ENCODE data around the gene CCDC169.
A peak's percentile ranks its signal among the peaks of the same experiment; 100 is the strongest.
"Not testable (repeated sequence)": the region's sequence is repeated elsewhere in the genome, so short reads cannot be mapped to it uniquely, and the experiment has no call there.

Gene CCDC169

GRCh38 chr13:36313047-36313969 is 15.7 kb upstream of the CCDC169 start:
- no peaks in the 10 kb centered on the region for H3K4me1 ChIP-seq (ENCODE audit: insufficient read depth, insufficient read length)
- H3K27me3 ChIP-seq (ENCODE audit: insufficient read depth, insufficient read length) = no peaks in the 10 kb centered on the region
- H3K36me3 ChIP-seq (ENCODE audit: insufficient read depth, insufficient read length, low read length) = peaks cover 46% of the 10 kb centered on the region
- H3K4me3 ChIP-seq (ENCODE audit: insufficient read length, low read depth) = no peak overlapping the region
- peaks cover 8% of the 10 kb centered on the region; the same call in 1 of the 2 replicates for H3K9me3 ChIP-seq (ENCODE audit: insufficient read depth, low read length)
- DNase-seq (ENCODE audit: low read depth, low spot score) = no peak
- H3K9ac ChIP-seq (ENCODE audit: insufficient read length, low read depth) = no peak overlapping the region
- no peak for TF ChIP-seq ZNF274 (IDR thresholded peaks at IDR 0.05; ENCODE audit: low read depth, low read length)
- TF ChIP-seq YY1 (IDR thresholded peaks at IDR 0.05; ENCODE audit: insufficient read depth, insufficient read length) = no peak
- TF ChIP-seq SUZ12 (IDR thresholded peaks at IDR 0.05; ENCODE audit: extremely low read depth, insufficient read depth, insufficient read length) = no peak

- no peak for DNase-seq (ENCODE audit: low read depth, low spot score)
- TF ChIP-seq ZNF274 (IDR thresholded peaks at IDR 0.05; ENCODE audit: low read depth, low read length) (no peak), SUZ12 (IDR thresholded peaks at IDR 0.05; ENCODE audit: extremely low read depth, insufficient read depth, insufficient read length) (no peak), YY1 (IDR thresholded peaks at IDR 0.05; ENCODE audit: insufficient read depth, insufficient read length) (no peak)
- H3K36me3 ChIP-seq (ENCODE audit: insufficient read depth, insufficient read length, low read length) = peaks cover 43% of the 10 kb centered on the region
- no peaks in the 10 kb centered on the region for H3K27me3 ChIP-seq (ENCODE audit: insufficient read depth, insufficient read length)
- H3K4me1 ChIP-seq (ENCODE audit: insufficient read depth, insufficient read length) = no peaks in the 10 kb centered on the region
- peaks cover 3% of the 10 kb centered on the region; the same call in 1 of the 2 replicates for H3K9me3 ChIP-seq (ENCODE audit: insufficient read depth, low read length)
- no peak overlapping the region for H3K9ac ChIP-seq (ENCODE audit: insufficient read length, low read depth)
- no peak overlapping the region for H3K4me3 ChIP-seq (ENCODE audit: insufficient read length, low read depth)
Observed at GRCh38 chr13:36310417-36311108, 12.9 kb upstream of the CCDC169 start.

DNA sequence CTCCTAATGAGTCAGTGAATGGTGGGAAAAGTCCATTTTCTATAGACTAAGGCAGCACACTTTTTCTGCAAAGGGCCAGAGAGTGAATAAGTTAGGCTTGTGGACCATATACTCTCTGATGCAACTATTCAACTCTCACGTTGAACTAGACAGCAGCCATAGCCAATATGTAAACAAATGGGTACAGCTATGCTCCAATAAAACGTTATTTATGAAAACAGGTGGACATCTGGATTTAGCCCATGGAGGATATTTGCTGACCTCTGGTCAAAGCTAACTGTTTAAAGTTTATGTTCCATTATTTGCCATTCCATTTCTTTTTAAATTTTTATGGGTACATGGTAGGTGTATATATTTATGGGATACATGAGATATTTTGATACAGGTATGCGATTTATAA is 4.7 kb upstream of the CCDC169 start:
- Histone ChIP-seq H3K4me1 (ENCODE audit: insufficient read depth, insufficient read length) (no peaks in the 10 kb centered on the region), H3K9me3 (ENCODE audit: insufficient read depth, low read length) (peaks cover 29% of the 10 kb centered on the region; the same call in 1 of the 2 replicates), H3K36me3 (ENCODE audit: insufficient read depth, insufficient read length, low read length) (peaks cover 10% of the 10 kb centered on the region), H3K27me3 (ENCODE audit: insufficient read depth, insufficient read length) (no peaks in the 10 kb centered on the region), H3K4me3 (ENCODE audit: insufficient read length, low read depth) (no peak overlapping the region), H3K9ac (ENCODE audit: insufficient read length, low read depth) (no peak overlapping the region)
- no peak for DNase-seq (ENCODE audit: low read depth, low spot score)
- TF ChIP-seq YY1 (IDR thresholded peaks at IDR 0.05; ENCODE audit: insufficient read depth, insufficient read length) = no peak
- no peak for TF ChIP-seq ZNF274 (IDR thresholded peaks at IDR 0.05; ENCODE audit: low read depth, low read length)
- no peak for TF ChIP-seq SUZ12 (IDR thresholded peaks at IDR 0.05; ENCODE audit: extremely low read depth, insufficient read depth, insufficient read length)

- H3K4me1 ChIP-seq (ENCODE audit: insufficient read depth, insufficient read length); H3K27me3 ChIP-seq (ENCODE audit: insufficient read depth, insufficient read length); DNase-seq (ENCODE audit: low read depth, low spot score); H3K9ac ChIP-seq (ENCODE audit: insufficient read length, low read depth); H3K36me3 ChIP-seq (ENCODE audit: insufficient read depth, insufficient read length, low read length); H3K4me3 ChIP-seq (ENCODE audit: insufficient read length, low read depth): not testable (repeated sequence)
- peaks cover 36% of the 10 kb centered on the region; the same call in 1 of the 2 replicates for H3K9me3 ChIP-seq (ENCODE audit: insufficient read depth, low read length)
Observed at GRCh38 chr13:36299469-36299868, 1.9 kb upstream of the CCDC169 start.

GRCh38 chr13:36298535-36299068 is 988 bp upstream of the CCDC169 start:
- Histone ChIP-seq H3K4me1 (ENCODE audit: insufficient read depth, insufficient read length) (no peaks in the 10 kb centered on the region), H3K9ac (ENCODE audit: insufficient read length, low read depth) (no peak overlapping the region), H3K36me3 (ENCODE audit: insufficient read depth, insufficient read length, low read length) (peaks cover 2% of the 10 kb centered on the region), H3K27me3 (ENCODE audit: insufficient read depth, insufficient read length) (no peaks in the 10 kb centered on the region), H3K4me3 (ENCODE audit: insufficient read length, low read depth) (no peak overlapping the region), H3K9me3 (ENCODE audit: insufficient read depth, low read length) (peaks cover 36% of the 10 kb centered on the region; the same call in 1 of the 2 replicates)
- no peak for TF ChIP-seq SUZ12 (IDR thresholded peaks at IDR 0.05; ENCODE audit: extremely low read depth, insufficient read depth, insufficient read length)
- TF ChIP-seq ZNF274 (IDR thresholded peaks at IDR 0.05; ENCODE audit: low read depth, low read length) = no peak
- TF ChIP-seq YY1 (IDR thresholded peaks at IDR 0.05; ENCODE audit: insufficient read depth, insufficient read length) = no peak
- DNase-seq (ENCODE audit: low read depth, low spot score) = peak; percentile 48

- no peaks in the 10 kb centered on the region for H3K4me1 ChIP-seq (ENCODE audit: insufficient read depth, insufficient read length)
- no peaks in the 10 kb centered on the region for H3K36me3 ChIP-seq (ENCODE audit: insufficient read depth, insufficient read length, low read length)
- H3K9me3 ChIP-seq (ENCODE audit: insufficient read depth, low read length) = peaks cover 50% of the 10 kb centered on the region
- no peak overlapping the region for H3K9ac ChIP-seq (ENCODE audit: insufficient read length, low read depth)
- no peak for TF ChIP-seq SUZ12 (IDR thresholded peaks at IDR 0.05; ENCODE audit: extremely low read depth, insufficient read depth, insufficient read length)
- TF ChIP-seq ZNF274 (IDR thresholded peaks at IDR 0.05; ENCODE audit: low read depth, low read length) = no peak
- TF ChIP-seq YY1 (IDR thresholded peaks at IDR 0.05; ENCODE audit: insufficient read depth, insufficient read length) = no peak
- H3K27me3 ChIP-seq (ENCODE audit: insufficient read depth, insufficient read length) = no peaks in the 10 kb centered on the region
- H3K4me3 ChIP-seq (ENCODE audit: insufficient read length, low read depth) = no peak overlapping the region
- DNase-seq (ENCODE audit: low read depth, low spot score) = no peak
Observed at GRCh38 chr13:36294096-36294495, 3.5 kb downstream of the CCDC169 start.

GRCh38 chr13:36293497-36293896 is 4.1 kb downstream of the CCDC169 start:
- H3K9me3 ChIP-seq (ENCODE audit: insufficient read depth, low read length) = peaks cover 46% of the 10 kb centered on the region
- no peak for DNase-seq (ENCODE audit: low read depth, low spot score)
- no peak overlapping the region for H3K9ac ChIP-seq (ENCODE audit: insufficient read length, low read depth)
- TF ChIP-seq SUZ12 (IDR thresholded peaks at IDR 0.05; ENCODE audit: extremely low read depth, insufficient read depth, insufficient read length) = no peak
- TF ChIP-seq YY1 (IDR thresholded peaks at IDR 0.05; ENCODE audit: insufficient read depth, insufficient read length) = no peak
- TF ChIP-seq ZNF274 (IDR thresholded peaks at IDR 0.05; ENCODE audit: low read depth, low read length) = no peak
- H3K4me3 ChIP-seq (ENCODE audit: insufficient read length, low read depth) = no peak overlapping the region
- no peaks in the 10 kb centered on the region for H3K4me1 ChIP-seq (ENCODE audit: insufficient read depth, insufficient read length)
- H3K27me3 ChIP-seq (ENCODE audit: insufficient read depth, insufficient read length) = no peaks in the 10 kb centered on the region
- no peaks in the 10 kb centered on the region for H3K36me3 ChIP-seq (ENCODE audit: insufficient read depth, insufficient read length, low read length)
